HUES64 (cell line): ENCODE results near the gene AP1S2.

Source experiments
- H3K27ac ChIP-seq: 2 replicates; pipeline ENCODE4 v1.7.0; 2013; ENCODE audit warnings: low read depth, low read length, inconsistent platforms
- H3K27me3 ChIP-seq: 2 replicates; pipeline ENCODE4 v1.6.1; 2013; ENCODE audit warnings: mild to moderate bottlenecking, low read length; ENCODE audit not compliant: insufficient read depth
- H3K36me3 ChIP-seq: 2 replicates; pipeline ENCODE4 v1.6.1; 2013; ENCODE audit warnings: mild to moderate bottlenecking, low read length; ENCODE audit not compliant: insufficient read depth
- H3K4me1 ChIP-seq: 2 replicates; pipeline ENCODE4 v1.6.1; 2013; ENCODE audit warnings: mild to moderate bottlenecking, low read length, moderate library complexity; ENCODE audit not compliant: insufficient read depth
- H3K4me3 ChIP-seq: 2 replicates; pipeline ENCODE4 v1.5.1; 2013; ENCODE audit warnings: mild to moderate bottlenecking, low read length, moderate library complexity
- H3K9ac ChIP-seq: 2 replicates; pipeline ENCODE4 v1.6.1; 2013; ENCODE audit warnings: mild to moderate bottlenecking, low read depth, low read length
- H3K9me3 ChIP-seq: 2 replicates; pipeline ENCODE4 v1.6.1; 2013; ENCODE audit warnings: low read depth, low read length; ENCODE audit not compliant: insufficient read depth
- WGBS: fragments of 150-250, 120-280 bp; methylation state at CpG from one replicate; pipeline ENCODE4 v1.1.7; 2013; ENCODE audit warnings: missing lambda C conversion rate; 5-methylcytosine and 5-hydroxymethylcytosine counted together

The AP1S2 gene

DNA sequence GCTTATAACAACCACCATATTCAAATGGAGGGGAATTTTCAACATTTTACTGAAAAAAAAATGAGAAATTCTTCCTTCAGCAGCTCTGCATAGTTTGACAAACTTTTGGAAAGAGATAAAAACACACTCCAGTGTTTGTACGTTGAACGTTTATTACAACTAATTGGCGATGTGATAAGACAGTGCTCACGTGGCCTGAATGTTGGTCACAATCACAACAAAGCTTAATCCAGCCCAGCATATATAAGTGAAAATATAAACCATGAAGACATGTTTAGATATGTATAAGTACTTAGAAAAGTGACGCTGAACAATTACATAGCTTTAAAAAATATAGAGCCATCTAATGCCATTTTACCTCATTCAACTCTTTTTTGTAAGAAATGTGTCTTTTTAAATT lies 28.7 kb downstream of the AP1S2 start:
- Histone ChIP-seq H3K27ac (no peak overlapping the region; the same call in 1 of the 2 replicates), H3K4me3 (no peak overlapping the region), H3K36me3 (peaks cover 55% of the 10 kb centered on the region), H3K9ac (no peak overlapping the region), H3K9me3 (no peaks in the 10 kb centered on the region), H3K27me3 (no peaks in the 10 kb centered on the region), H3K4me1 (no peaks in the 10 kb centered on the region)
- WGBS, result 100% methylated on average over 3 of the region's 5 CpGs

DNA sequence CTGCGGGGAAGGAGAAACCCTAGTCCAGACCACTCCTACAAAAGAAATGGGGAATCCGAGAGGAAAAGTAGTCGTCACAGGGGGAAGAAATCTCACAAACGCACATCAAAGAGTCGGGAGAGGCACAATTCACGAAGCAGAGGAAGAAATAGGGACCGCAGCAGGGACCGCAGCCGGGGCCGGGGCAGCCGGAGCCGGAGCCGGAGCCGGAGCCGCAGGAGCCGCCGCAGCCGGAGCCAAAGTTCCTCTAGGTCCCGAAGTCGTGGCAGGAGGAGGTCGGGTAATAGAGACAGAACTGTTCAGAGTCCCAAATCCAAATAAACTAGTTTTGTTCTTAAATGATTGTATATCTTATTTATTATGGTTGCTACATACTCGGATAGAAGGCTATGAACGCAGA lies 31.7 kb downstream of the AP1S2 start:
- H3K36me3 ChIP-seq, result peaks cover 52% of the 10 kb centered on the region
- H3K9ac ChIP-seq, result no peak overlapping the region
- no peaks in the 10 kb centered on the region for H3K9me3 ChIP-seq

DNA sequence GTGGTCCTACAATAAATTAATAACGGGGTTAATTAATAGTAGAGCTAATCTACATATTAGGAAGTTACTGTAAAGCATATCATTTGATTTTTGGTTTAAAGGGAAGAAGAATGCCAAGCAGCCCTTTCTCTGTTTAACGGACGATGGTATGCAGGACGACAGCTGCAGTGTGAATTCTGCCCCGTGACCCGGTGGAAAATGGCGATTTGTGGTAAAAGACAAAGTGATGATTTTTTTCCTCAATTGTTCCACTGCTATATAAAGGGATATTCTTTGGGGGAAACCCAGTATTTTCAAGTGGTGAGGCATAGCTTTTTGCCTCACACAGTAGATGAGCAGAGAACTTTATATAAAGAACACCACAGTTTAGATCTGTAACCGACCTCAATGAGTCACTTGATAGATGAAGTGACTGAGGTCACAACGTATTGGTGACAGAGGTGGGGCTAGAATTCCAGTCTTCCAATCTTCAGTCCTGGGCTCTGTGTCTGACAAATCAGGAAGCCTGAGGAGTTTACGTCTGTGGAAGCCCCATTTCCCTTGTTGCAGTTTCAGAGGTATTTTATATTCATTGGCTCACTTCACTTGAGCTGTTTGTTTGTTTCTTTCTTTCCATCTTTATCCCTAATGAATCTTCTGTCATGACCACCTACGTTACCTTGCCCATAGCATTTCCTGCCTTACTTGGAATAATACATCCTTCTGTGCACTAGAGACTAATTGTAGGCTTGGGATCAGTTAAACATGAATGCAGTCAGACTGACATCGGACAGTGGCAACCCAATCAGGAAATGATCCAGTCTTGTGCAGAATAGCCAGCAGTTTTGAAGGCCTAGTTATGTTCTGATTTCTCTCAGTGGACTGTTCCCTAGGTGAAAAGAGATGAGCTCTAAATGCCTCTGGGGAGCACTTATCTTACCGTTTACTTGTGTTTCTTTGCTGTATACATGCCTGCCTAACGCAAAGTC lies 34.2 kb downstream of the AP1S2 start:
- 95% methylated on average over 13 of the region's 14 CpGs for WGBS
- H3K27ac ChIP-seq, result no peak overlapping the region
- no peak overlapping the region for H3K4me3 ChIP-seq
- no peaks in the 10 kb centered on the region for H3K9me3 ChIP-seq
- no peak overlapping the region for H3K9ac ChIP-seq
- peaks cover 53% of the 10 kb centered on the region for H3K36me3 ChIP-seq
- no peaks in the 10 kb centered on the region for H3K27me3 ChIP-seq
- peaks cover 14% of the 10 kb centered on the region for H3K4me1 ChIP-seq

More for the DNA sequence above, 31.7 kb downstream of the AP1S2 start:
- Histone ChIP-seq H3K27me3 (no peaks in the 10 kb centered on the region), H3K4me3 (no peak overlapping the region), H3K4me1 (no peaks in the 10 kb centered on the region), H3K27ac (no peak overlapping the region)
- WGBS, result 92% methylated on average over 19 of the region's 23 CpGs

DNA sequence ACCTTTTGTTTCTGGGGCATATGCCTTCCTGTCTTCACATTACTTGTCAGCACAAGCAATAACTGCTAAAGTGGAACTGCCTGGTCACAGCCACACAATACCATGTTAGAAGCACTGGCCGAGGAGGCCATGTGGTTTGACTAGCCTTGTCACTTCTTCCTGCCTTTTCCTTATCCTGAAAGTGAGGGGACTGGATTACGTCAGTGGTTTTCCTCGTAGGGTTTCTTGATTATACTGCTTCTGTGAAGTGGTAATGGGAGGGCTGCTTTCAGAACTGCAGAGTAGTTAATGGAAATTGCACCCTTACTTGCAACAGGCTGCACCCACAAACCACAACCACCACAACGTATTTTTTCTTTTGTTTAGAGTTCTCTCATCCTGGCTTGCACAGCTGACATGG lies 37.7 kb downstream of the AP1S2 start:
- WGBS, result 87% methylated on average over 3 of the region's 4 CpGs
- Histone ChIP-seq H3K36me3 (peaks cover 65% of the 10 kb centered on the region), H3K4me1 (peaks cover 14% of the 10 kb centered on the region), H3K4me3 (no peak overlapping the region), H3K27me3 (no peaks in the 10 kb centered on the region), H3K9ac (peak overlapping the region; percentile 34; the same call in 1 of the 2 replicates), H3K27ac (peak overlapping the region; percentile 93), H3K9me3 (no peaks in the 10 kb centered on the region)

DNA sequence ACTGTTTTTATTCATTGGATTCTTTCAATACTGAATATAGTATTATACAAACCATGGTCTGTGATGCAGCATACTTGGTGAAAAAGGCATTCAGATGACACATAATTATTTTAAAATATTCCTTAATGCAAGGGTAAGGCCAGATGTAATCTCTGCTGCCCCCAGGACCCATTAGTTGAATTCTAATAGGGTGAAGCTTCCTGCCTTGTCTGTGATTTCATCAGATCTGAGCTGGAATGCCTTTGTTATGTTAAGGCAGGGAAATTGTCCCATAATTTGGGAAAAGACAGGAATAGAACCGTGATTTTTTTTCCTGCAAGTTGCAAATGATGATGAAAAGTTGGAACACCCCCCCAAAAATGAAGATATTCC lies 38.2 kb downstream of the AP1S2 start:
- 0% methylated on average over 1 of the region's 1 CpG for WGBS
- peak overlapping the region; percentile 93 for H3K27ac ChIP-seq
- peaks cover 14% of the 10 kb centered on the region for H3K4me1 ChIP-seq
- H3K4me3 ChIP-seq, result no peak overlapping the region
- peaks cover 61% of the 10 kb centered on the region for H3K36me3 ChIP-seq
- H3K9me3 ChIP-seq, result no peaks in the 10 kb centered on the region
- H3K9ac ChIP-seq, result peak overlapping the region; percentile 34; the same call in 1 of the 2 replicates
- H3K27me3 ChIP-seq, result no peaks in the 10 kb centered on the region

DNA sequence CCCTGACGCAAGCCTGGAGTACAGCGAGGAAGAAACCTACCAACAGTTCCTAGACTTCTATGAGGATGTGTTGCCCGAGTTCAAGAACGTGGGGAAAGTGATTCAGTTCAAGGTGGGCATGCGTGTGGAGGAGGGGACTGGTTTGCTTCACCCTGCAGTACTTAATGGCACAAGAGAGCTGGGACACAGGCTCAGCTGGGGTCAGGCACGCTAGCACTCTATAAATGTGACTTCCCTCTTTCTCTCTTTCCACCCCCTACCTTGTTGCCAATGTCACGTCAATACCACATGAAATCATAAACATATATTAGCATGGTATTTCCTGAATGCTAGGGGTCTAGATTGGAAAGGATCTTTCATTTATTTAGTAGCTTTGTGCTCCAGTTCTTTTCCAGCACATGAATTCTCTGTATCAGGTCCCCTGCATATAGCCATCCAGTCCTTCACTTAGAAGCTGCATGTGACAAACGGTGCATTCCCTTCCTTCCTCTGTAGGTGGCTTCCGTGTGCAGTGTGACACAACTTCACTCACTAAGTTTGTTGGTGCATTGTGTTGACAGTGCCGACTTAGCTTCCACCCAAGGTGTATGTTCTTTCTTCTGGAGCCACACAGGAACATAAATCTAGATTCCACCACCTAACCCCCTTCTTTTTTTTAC lies 38.7 kb downstream of the AP1S2 start:
- Histone ChIP-seq H3K4me3 (no peak overlapping the region), H3K27ac (peak overlapping the region; percentile 93; the same call in 1 of the 2 replicates), H3K36me3 (peaks cover 60% of the 10 kb centered on the region), H3K27me3 (no peaks in the 10 kb centered on the region), H3K4me1 (peaks cover 14% of the 10 kb centered on the region), H3K9me3 (no peaks in the 10 kb centered on the region), H3K9ac (peak overlapping the region; percentile 34; the same call in 1 of the 2 replicates)
- 66% methylated on average over 8 of the region's 10 CpGs for WGBS

DNA sequence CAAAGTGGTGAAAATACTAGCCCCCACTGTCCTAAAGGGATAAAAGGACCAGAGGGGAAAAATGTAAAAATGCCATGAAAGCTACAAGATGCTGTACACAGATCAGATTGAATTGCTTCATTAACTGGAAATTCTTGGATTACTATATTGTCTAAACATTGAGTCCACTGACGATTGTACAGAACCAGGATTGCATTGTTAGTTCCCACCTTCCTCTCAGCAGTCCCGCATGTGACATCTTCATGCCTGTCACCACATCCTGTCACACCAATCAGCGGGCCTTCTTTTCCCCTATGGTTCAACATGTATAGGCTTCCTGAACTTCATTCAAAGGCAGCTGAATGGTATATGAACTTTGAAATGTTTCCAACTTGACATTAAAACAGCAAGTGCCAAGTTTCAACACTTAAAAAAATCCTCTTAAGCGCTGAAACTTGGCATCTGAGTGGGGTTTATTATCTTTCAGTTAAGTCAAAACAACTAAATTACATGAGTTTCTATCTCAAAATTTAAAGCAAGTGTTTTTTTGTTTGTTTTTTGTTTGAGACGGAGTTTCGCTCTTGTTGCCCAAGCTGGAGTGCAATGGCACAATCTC lies 39.7 kb downstream of the AP1S2 start:
- Histone ChIP-seq H3K27ac (no peak overlapping the region), H3K4me1 (peaks cover 14% of the 10 kb centered on the region), H3K36me3 (peaks cover 59% of the 10 kb centered on the region), H3K27me3 (no peaks in the 10 kb centered on the region), H3K4me3 (no peak overlapping the region), H3K9me3 (no peaks in the 10 kb centered on the region), H3K9ac (no peak overlapping the region)
- 92% methylated on average over 5 of the region's 6 CpGs for WGBS

DNA sequence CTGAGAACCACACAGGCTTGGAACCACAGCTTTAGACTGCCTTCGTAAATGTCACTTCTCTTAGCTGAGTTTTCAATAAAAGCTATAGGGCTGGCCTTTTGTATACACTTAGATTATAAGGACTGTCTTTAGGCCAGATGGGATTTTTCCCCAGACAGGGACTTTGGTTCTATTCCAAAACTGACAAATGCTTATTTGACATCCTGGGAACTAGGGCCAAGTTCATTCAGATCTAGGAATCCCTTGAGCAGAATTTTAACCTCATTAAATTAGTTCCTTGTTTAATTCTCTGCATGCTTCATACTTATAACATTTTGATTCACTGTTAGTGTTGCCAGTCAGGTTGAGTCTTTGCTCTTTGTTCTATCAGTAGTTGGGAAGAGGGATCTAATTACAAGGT lies 41.2 kb downstream of the AP1S2 start:
- Histone ChIP-seq H3K36me3 (peaks cover 64% of the 10 kb centered on the region), H3K4me1 (peaks cover 14% of the 10 kb centered on the region), H3K27ac (no peak overlapping the region), H3K9ac (no peak overlapping the region), H3K4me3 (no peak overlapping the region), H3K27me3 (no peaks in the 10 kb centered on the region), H3K9me3 (no peaks in the 10 kb centered on the region)
- WGBS, result 100% methylated on average over 1 of the region's 1 CpG

DNA sequence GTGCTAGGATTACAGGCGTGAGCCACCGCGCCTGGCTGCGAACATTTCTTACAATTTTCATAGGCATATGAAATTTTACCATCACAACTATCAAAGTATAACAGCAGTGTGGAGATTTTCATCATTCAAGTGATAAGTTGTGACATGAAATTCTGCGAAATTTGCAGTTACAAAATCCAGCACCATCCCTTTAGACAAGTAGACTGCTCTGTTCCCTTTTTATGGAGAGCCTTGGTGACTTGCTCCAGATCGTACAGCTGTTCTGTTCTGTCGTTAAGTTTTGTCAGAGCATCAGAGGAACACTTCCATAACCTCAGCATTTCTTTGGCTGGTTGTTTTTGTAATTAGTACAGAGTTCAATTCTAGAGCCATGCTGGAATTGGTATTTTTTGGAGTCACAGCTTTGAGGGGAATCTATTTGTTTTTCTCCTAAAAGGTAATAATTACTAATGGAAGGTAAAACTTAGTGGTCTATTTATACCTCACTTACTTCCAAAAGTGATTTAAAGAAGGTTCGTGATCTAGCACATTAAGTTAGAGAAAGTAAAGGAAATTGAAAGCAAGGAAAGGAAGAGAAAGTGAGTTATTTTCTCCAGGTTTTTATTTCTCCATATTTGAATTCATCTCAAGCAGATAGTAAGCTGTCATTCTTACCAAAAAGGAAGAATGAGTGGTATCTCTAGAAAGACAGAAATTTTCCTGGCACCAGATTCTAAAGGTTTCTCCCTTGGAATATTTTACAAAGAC lies 42.2 kb downstream of the AP1S2 start:
- no peak overlapping the region for H3K27ac ChIP-seq

DNA sequence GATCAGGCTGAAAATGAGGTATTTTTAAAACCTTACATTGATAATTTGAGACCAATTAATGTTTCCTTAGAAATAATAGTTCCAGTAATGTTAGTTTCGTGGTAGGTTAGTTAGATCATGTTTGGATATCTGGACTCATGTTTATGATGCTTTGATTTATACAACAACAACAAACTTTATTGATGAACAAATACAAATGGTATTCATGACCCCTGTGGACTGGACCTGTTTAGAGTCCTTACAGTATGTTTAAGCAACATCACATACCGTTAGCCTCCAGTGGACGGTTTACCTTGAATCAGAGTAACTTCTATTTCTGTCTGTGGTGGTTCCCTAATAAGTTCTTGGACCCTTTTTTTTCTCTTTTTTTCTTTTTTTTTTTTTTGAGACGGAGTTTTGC lies 46.4 kb downstream of the AP1S2 start:
- Histone ChIP-seq H3K27me3 (no peaks in the 10 kb centered on the region), H3K36me3 (peaks cover 63% of the 10 kb centered on the region), H3K4me1 (no peaks in the 10 kb centered on the region), H3K27ac (no peak overlapping the region), H3K9ac (no peak overlapping the region), H3K9me3 (no peaks in the 10 kb centered on the region), H3K4me3 (no peak overlapping the region)
- 100% methylated on average over 2 of the region's 4 CpGs for WGBS

More for the DNA sequence above, 42.2 kb downstream of the AP1S2 start:
- H3K36me3 ChIP-seq, result peaks cover 61% of the 10 kb centered on the region
- H3K4me1 ChIP-seq, result peaks cover 14% of the 10 kb centered on the region
- no peak overlapping the region for H3K9ac ChIP-seq
- no peaks in the 10 kb centered on the region for H3K27me3 ChIP-seq
- no peaks in the 10 kb centered on the region for H3K9me3 ChIP-seq
- 94% methylated on average over 7 of the region's 8 CpGs for WGBS
- no peak overlapping the region for H3K4me3 ChIP-seq
